SH-SY5Y (cell line): ENCODE data around the gene CDH4.

Experiments
- GATA2 ChIP-seq: IDR thresholded peaks from 2 replicates; pipeline ENCODE4 v1.6.1; 2011; ENCODE audit warnings: mild to moderate bottlenecking, low read depth, low read length
- GATA3 ChIP-seq: IDR thresholded peaks from 2 replicates; pipeline ENCODE4 v1.6.1; 2011; ENCODE audit warnings: low read depth, mild to moderate bottlenecking, low read length, moderate library complexity

GRCh38 chr20:61835791-61836350 is 583.8 kb downstream of the CDH4 start:
- TF ChIP-seq GATA3, result no peak
- no peak for TF ChIP-seq GATA2
